Jurkat, Clone E6-1 (cell line): ENCODE measurements around the gene EXOC4.

Source experiments
- DNase-seq: peaks from one replicate; pipeline ENCODE4 v3.0.0-alpha.2; 2011; ENCODE audit warnings: low read depth, low spot score
- H3K4me3 ChIP-seq: 2 replicates; pipeline ENCODE4 v1.5.1; 2011; ENCODE audit warnings: mild to moderate bottlenecking, low read length, control low read depth, moderate library complexity

Gene EXOC4

GRCh38 chr7:133395551-133395950 is 142.7 kb downstream of the EXOC4 start:
- no peak overlapping the region for H3K4me3 ChIP-seq
- no peak for DNase-seq

GRCh38 chr7:133398506-133398905 is 145.6 kb downstream of the EXOC4 start:
- no peak overlapping the region for H3K4me3 ChIP-seq
- DNase-seq = no peak

- DNase-seq = no peak
- H3K4me3 ChIP-seq = no peak overlapping the region
Observed at GRCh38 chr7:133401225-133401624, 148.3 kb downstream of the EXOC4 start.

GRCh38 chr7:133408212-133408611 is 155.3 kb downstream of the EXOC4 start:
- no peak for DNase-seq
- no peak overlapping the region for H3K4me3 ChIP-seq

- no peak for DNase-seq
- H3K4me3 ChIP-seq = no peak overlapping the region
Observed at GRCh38 chr7:133409421-133409820, 156.5 kb downstream of the EXOC4 start.

- no peak overlapping the region for H3K4me3 ChIP-seq
- DNase-seq = no peak
Observed at GRCh38 chr7:133409966-133410365, 157.1 kb downstream of the EXOC4 start.

GRCh38 chr7:133411395-133411794 is 158.5 kb downstream of the EXOC4 start:
- H3K4me3 ChIP-seq = no peak overlapping the region
- DNase-seq = no peak

- no peak for DNase-seq
- H3K4me3 ChIP-seq = no peak overlapping the region
Observed at GRCh38 chr7:133412942-133413341, 160.1 kb downstream of the EXOC4 start.

GRCh38 chr7:133419041-133419440 is 166.2 kb downstream of the EXOC4 start:
- no peak overlapping the region for H3K4me3 ChIP-seq
- no peak for DNase-seq

GRCh38 chr7:133423618-133424017 is 170.7 kb downstream of the EXOC4 start:
- no peak for DNase-seq
- no peak overlapping the region for H3K4me3 ChIP-seq

GRCh38 chr7:133428326-133428725 is 175.4 kb downstream of the EXOC4 start:
- H3K4me3 ChIP-seq = no peak overlapping the region
- no peak for DNase-seq

- no peak overlapping the region for H3K4me3 ChIP-seq
- no peak for DNase-seq
Observed at GRCh38 chr7:133428876-133429275, 176.0 kb downstream of the EXOC4 start.

GRCh38 chr7:133429371-133429770 is 176.5 kb downstream of the EXOC4 start:
- no peak overlapping the region for H3K4me3 ChIP-seq
- no peak for DNase-seq

GRCh38 chr7:133431134-133431724 is 178.4 kb downstream of the EXOC4 start:
- DNase-seq = no peak
- H3K4me3 ChIP-seq = no peak overlapping the region

GRCh38 chr7:133433165-133433812 is 180.4 kb downstream of the EXOC4 start:
- H3K4me3 ChIP-seq = no peak overlapping the region
- DNase-seq = no peak

- peak; percentile 44 for DNase-seq
- H3K4me3 ChIP-seq = no peak overlapping the region
Observed at GRCh38 chr7:133434246-133434865, 181.5 kb downstream of the EXOC4 start.

- no peak overlapping the region for H3K4me3 ChIP-seq
- no peak for DNase-seq
Observed at GRCh38 chr7:133436014-133436428, 183.1 kb downstream of the EXOC4 start.

- DNase-seq = no peak
- H3K4me3 ChIP-seq = no peak overlapping the region
Observed at GRCh38 chr7:133437544-133437943, 184.7 kb downstream of the EXOC4 start.

GRCh38 chr7:133442818-133443217 is 189.9 kb downstream of the EXOC4 start:
- DNase-seq = no peak
- no peak overlapping the region for H3K4me3 ChIP-seq

- H3K4me3 ChIP-seq = no peak overlapping the region
- no peak for DNase-seq
Observed at GRCh38 chr7:133445617-133446016, 192.7 kb downstream of the EXOC4 start.

- DNase-seq = no peak
- H3K4me3 ChIP-seq = no peak overlapping the region
Observed at GRCh38 chr7:133448012-133448411, 195.1 kb downstream of the EXOC4 start.
